Gastrocnemius medialis (tissue), 4 donors: Measurements from ENCODE around the gene HMGCLL1.

Experiments used
- CTCF ChIP-seq, 5 experiments: fragments of 450-650 bp in 3 of 5; fragments of 200-600 bp in 2 of 5; sonication (generic) in 2 of 5; IDR thresholded peaks in 4 of 5; conservative IDR thresholded peaks in 1 of 5; 1 replicate in 4 of 5; 2 replicates in 1 of 5; pipeline ENCODE4 v1.5.1; 2016 to 2019; ENCODE audit warnings: antibody characterized with exemption in 5 of 5, mild to moderate bottlenecking in 3 of 5, moderate library complexity in 3 of 5
- POLR2A ChIP-seq, 2 donors: fragments of 450-650 bp; IDR thresholded peaks; one replicate each; pipeline ENCODE4 v1.6.1; 2017; ENCODE audit warnings: antibody characterized with exemption in 2 of 2, mild to moderate bottlenecking in 2 of 2, moderate library complexity in 2 of 2

- TF ChIP-seq CTCF (IDR thresholded peaks at IDR 0.05 in 4 of 5, conservative IDR thresholded peaks at IDR 0.05 in 1 of 5) (no peak), POLR2A (IDR thresholded peaks at IDR 0.05) (no peak)
Observed at GRCh38 chr6:55621244-55621643, 42.3 kb upstream of the HMGCLL1 start.
